Cerebellar cortex (tissue), 1 donor: ENCODE measurements around the gene CDK11A.
"Not testable (repeated sequence)": the region's sequence is repeated elsewhere in the genome, so short reads cannot be mapped to it uniquely, and the experiment has no call there.

Experiments
- DNase-seq: peaks from one replicate; pipeline ENCODE4 v3.0.0-alpha.2; 2015; ENCODE audit warnings: low spot score

The CDK11A gene

GRCh38 chr1:1683104-1683905 lies 40.9 kb downstream of the CDK11A start:
- DNase-seq: no peak

DNA sequence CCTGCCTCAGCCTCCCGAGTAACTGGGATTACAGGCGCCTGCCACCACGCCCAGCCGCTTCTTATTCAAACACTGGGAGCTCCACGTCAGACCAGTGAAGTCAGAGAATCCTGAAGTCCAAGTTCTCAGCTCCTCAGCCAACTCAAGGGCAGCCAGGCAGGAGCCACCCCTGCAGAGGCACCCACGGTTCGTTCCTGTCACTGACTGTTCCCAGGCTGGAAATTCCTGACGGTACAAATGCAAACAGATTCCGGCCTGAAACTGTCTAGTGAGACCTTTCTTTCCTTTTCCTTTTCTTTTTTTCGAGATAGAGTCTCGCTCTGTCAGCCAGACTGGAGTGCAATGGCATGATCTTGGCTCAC lies 43.3 kb downstream of the CDK11A start:
- no peak for DNase-seq

- DNase-seq: no peak
Observed at GRCh38 chr1:1680031-1680911, 43.9 kb downstream of the CDK11A start.

GRCh38 chr1:1678581-1679380 lies 45.4 kb downstream of the CDK11A start:
- DNase-seq: no peak

GRCh38 chr1:1677718-1678580 lies 46.2 kb downstream of the CDK11A start:
- no peak for DNase-seq

GRCh38 chr1:1676087-1676486 lies 48.1 kb downstream of the CDK11A start:
- not testable (repeated sequence) for DNase-seq

DNA sequence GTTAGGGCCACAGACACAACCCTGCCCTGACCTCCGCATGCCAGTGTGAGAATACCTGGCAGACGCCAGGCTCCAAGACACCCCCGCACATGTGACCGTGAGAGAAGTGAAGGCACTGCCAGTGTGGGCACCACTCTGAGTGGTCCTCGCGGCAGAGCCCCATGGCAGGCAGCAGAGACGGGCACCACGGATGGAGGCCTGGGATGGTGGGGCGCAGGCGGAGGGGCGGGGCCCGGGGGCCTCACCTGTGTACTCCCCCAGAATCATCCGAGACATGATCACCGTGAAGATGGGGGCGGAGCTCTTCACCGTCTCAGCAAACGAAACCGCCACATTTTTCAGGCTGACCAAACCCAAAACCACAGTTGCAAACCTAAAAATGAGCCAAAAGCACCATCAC lies 48.9 kb downstream of the CDK11A start:
- not testable (repeated sequence) for DNase-seq

DNA sequence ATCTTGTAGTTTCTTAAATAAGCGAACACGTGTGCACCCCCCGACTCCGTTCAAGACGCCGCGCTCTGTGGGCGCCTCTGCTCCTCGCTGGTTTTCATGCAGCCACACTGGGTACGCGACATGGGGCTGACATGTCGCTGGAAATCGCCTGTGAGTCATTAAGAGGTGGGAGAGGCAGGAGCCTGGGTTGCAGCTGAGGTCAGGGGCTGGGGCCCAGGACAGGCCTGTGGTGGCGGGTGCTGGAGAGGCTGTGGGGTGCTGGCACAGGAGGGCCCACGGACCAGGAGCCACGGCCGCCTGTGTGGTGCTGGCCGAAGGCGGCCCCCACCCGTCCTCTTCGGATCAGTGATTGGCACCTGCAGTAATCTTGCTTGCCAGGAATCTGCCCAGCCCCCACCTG lies 49.4 kb downstream of the CDK11A start:
- DNase-seq: not testable (repeated sequence)

DNA sequence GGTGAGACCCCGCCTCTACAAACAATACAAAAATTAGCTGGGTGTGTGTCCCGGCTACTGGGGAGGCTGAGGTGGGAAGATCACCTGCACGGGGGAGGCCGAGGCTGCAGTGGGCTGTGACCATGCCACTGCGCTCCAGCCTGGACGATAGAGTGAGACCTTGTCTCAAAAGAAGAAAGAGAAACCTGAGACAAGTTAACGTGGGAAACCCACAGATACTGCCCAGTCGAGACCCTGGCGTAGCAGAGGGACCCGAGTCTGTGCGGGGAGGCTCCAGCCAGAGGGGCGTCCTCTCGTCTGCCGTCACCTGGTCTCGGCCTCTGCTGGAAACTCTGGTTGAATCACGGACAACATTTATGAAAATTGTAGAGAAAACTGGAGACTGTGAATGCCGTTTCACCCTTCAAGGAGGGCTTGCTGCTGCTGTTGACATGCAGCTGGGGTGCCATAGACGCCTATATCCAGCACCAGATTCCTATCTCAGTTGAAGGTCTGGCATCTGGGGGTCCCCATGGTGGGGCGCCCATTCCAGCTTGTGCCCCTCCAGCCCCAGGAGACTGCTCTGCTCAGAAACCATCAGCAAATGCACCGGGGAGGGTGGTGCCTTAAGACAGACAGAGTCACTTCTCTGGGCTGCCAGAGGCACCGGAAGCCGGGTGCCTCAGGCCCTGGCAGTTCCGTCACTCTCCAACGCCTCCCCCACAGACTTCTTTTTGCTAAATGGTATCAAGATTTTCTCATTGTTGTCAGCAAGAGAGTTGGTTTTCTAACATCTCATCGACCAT lies 51.8 kb downstream of the CDK11A start:
- no peak for DNase-seq

DNA sequence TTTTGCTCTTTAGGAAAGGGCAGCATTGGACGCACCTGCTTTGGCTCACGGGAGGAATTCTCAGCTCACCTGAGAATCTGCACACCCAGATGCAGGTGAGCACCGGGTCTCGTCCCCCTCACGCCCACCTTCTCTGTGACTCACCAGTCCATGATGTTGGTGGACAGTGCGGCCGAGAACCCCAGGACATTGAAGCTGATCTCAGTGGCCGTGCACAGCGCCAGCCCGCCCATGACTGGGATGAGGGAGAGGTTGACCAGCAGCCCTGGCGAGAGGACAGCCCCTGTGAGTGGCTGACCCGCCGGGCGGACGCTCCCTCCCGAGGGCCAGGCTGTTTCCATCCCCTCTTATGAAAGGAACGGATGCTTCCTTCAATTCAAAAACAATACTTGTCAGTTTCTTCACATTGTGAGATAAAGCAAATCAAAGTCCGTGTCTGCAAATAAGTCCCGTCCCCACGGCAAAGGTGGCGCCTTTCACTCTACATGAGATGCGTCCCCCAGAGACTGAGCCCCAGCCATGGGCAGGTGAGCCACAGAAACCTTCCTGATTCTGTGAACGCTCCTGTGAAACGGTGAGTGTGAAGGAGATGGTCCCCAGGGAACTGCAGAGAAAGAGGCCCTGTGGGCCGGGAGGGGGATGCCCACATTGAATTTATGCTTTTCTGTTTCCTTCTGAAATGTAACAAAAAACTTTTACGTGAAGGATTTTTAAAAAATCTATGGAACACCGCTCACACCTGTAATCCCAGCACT lies 52.6 kb downstream of the CDK11A start:
- no peak for DNase-seq

DNA sequence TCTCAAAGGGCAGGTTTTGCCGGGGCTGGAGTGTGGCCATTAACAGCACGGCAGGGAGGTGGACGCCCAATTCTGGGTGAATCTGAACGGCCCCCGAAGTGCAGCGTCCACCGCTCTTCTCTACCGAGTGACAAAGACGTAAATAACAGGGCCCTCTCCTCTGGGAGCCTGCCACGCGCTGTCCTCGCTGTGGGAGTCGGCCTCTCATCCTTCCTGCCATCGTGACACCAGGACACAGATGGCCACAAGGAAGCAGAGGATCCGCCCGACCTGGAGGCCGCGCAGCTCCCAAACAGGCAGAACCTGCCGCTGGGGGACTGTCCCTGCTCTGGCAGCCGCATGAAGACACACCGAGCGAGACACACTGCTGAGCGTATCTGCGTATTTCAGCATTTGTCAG lies 53.3 kb downstream of the CDK11A start:
- no peak for DNase-seq

DNA sequence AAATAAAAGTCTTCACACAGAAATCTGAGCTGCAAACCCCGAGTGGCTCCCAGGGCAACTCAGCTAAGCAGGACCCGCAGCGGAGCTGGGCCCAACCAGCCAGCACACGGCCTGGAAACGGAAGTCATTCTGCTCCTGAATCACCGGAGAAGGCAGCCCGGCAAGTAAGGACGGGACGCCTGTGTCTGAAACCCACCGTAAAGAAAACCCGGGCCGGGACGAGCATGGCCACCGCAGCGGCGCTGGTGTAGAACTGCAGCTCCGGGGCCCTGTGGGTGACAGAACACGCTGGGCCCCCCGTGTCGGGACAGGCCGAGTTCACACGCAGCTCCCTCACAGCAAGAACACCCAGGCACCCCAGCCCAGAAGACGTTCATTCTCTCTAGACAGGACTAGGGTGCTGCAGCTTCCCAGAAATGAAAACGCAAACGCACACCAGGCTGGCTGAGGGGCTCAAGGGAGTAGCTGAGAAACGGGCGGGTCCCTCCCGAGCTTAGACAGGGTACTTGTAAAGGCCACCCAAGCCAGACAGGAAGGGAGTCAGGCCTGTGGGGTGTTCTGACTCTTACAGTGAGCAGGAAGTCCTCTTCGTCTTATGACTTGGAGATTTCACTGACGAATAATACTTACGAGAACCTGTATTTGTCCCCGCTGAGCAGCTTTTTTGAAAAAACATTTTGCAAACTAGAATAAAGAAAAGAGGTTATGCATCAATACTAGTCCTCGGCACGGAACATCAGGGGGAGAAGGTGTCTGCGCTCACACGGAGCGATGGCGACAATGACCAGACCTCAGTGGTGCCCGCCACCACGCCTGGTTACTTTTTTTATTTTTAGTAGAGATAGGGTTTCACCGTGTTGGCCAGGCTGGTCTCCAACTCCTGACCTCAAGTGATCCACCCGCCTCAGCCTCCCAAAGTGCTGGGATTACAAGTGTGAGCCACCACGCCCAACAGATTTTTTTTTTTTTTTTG lies 54.4 kb downstream of the CDK11A start:
- no peak for DNase-seq

GRCh38 chr1:1666526-1666925 lies 57.6 kb downstream of the CDK11A start:
- DNase-seq: no peak

- no peak for DNase-seq
Observed at GRCh38 chr1:1665815-1666251, 58.3 kb downstream of the CDK11A start.

GRCh38 chr1:1664941-1665814 lies 59.0 kb downstream of the CDK11A start:
- no peak for DNase-seq

DNA sequence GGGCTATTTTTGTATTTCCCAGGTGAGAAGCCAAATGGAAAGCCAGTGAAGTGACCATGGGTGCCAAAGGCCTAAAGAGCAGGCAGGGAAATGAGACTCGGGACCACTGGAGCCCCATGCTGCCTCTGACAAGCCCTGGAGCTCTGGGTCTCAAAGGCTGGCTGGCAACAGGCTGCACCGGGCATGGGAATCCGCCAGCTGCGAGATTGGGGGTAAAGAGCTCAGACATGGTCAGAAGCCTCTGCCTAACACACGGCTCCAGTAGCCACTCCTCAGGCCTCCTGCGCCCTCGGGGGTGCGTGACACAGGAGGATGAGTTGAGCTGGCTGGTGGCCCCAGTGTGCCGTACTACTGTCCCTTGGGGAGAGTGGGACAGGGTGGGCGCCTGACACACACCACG lies 59.8 kb downstream of the CDK11A start:
- not testable (repeated sequence) for DNase-seq

DNA sequence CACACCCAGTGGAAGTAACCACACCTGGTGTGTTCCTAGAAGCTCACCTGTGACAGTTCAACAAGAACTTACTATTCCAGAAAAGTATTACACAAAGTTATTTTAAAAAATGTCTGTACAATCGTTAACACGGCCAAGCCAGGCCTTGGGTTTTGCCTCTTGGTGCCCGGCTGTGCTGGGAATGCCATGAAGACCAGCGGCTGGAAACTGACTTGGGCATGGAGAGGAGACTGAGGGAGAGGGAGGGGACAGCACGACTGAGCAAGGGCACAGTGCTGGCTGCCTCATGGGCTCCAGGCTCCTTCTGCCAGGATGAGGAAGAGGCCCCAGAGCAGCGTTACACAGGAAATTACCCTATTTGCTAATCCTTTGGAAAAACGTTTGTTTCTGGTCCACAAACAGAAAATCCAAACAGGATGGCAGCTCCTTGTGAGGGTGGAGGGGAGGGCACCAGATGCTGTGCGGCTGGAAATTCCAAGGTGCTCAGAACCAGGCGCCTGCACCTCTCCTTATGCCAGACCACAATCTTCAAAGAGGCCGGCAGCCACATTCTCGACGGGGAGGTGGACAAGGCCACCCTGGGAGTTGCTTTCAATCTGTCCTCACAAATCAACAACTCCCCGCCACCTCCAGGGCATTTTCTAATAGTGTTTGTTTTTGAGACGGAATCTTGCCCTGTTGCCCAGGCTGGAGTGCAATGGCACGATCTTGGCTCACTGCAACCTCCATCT lies 61.2 kb downstream of the CDK11A start:
- not testable (repeated sequence) for DNase-seq
